HL-60 (cell line): Measurements from ENCODE around the gene KIAA0232.
"Not testable (repeated sequence)": the region's sequence is repeated elsewhere in the genome, so short reads cannot be mapped to it uniquely, and the experiment has no call there.

Experiments used
- DNase-seq, 2 experiments: peaks; one replicate each; pipeline ENCODE4 v3.0.0-alpha.2; 2010 to 2020; ENCODE audit warnings: low read depth in 1 of 2, low spot score in 1 of 2
- H3K27ac ChIP-seq: fragments of 250-450 bp; sonication (Bioruptor Pico); replicated peaks from 2 replicates; pipeline ENCODE4 v1.5.1; 2020; ENCODE audit warnings: mild to moderate bottlenecking, moderate library complexity
- H3K27me3 ChIP-seq: fragments of 250-450 bp; sonication (Bioruptor Pico); 2 replicates; pipeline ENCODE4 v1.5.1; 2021; ENCODE audit warnings: mild to moderate bottlenecking, moderate library complexity; ENCODE audit not compliant: insufficient read depth, poor library complexity, severe bottlenecking
- H3K4me3 ChIP-seq: replicated peaks from 2 replicates; pipeline ENCODE4 v1.5.1; 2011; ENCODE audit warnings: mild to moderate bottlenecking, control low read depth, low read length; ENCODE audit not compliant: insufficient read depth
- CTCF ChIP-seq: IDR thresholded peaks from one replicate; pipeline ENCODE4 v1.5.1; 2011; ENCODE audit warnings: low read length, control low read depth, inconsistent platforms; ENCODE audit not compliant: insufficient read depth
- GABPA ChIP-seq: IDR thresholded peaks from 2 replicates; pipeline ENCODE4 v1.6.1; 2012; ENCODE audit warnings: low read depth
- POLR2AphosphoS5 ChIP-seq: IDR thresholded peaks from 2 replicates; pipeline ENCODE4 v1.6.1; 2012; ENCODE audit warnings: low read depth
- REST ChIP-seq: IDR thresholded peaks from 2 replicates; pipeline ENCODE4 v1.6.1; 2012; ENCODE audit warnings: low read depth; ENCODE audit not compliant: insufficient replicate concordance
- SPI1 ChIP-seq: IDR thresholded peaks from 2 replicates; pipeline ENCODE4 v1.6.1; 2012; ENCODE audit warnings: low read depth, mild to moderate bottlenecking, borderline replicate concordance

KIAA0232 gene

GRCh38 chr4:6889736-6890324 lies 107.3 kb downstream of the KIAA0232 start:
- no peak for TF ChIP-seq CTCF
- TF ChIP-seq GABPA: no peak
- no peak for TF ChIP-seq POLR2AphosphoS5
- TF ChIP-seq SPI1: peak; percentile 59; the same call in 1 of the 2 replicates
- TF ChIP-seq REST: no peak
- DNase-seq: no peak
- H3K27ac ChIP-seq: no peak overlapping the region; the same call in none of the 2 replicates
- no peak overlapping the region for H3K4me3 ChIP-seq
- no peaks in the 10 kb centered on the region for H3K27me3 ChIP-seq

GRCh38 chr4:6890358-6890757 lies 107.8 kb downstream of the KIAA0232 start:
- no peak for DNase-seq
- Histone ChIP-seq H3K4me3 (no peak overlapping the region), H3K27ac (no peak overlapping the region; the same call in none of the 2 replicates), H3K27me3 (no peaks in the 10 kb centered on the region)
- no peak for TF ChIP-seq GABPA
- TF ChIP-seq REST: no peak
- no peak for TF ChIP-seq POLR2AphosphoS5
- TF ChIP-seq CTCF: no peak
- TF ChIP-seq SPI1: no peak

GRCh38 chr4:6890971-6891370 lies 108.4 kb downstream of the KIAA0232 start:
- H3K4me3 ChIP-seq, H3K27me3 ChIP-seq, DNase-seq: not testable (repeated sequence)
- H3K27ac ChIP-seq: peak overlapping the region; percentile 78

GRCh38 chr4:6891436-6892170 lies 109.1 kb downstream of the KIAA0232 start:
- Histone ChIP-seq H3K27ac (peak overlapping the region; percentile 78), H3K27me3 (no peaks in the 10 kb centered on the region), H3K4me3 (no peak overlapping the region; the same call in 1 of the 2 replicates)
- TF ChIP-seq SPI1 (no peak), GABPA (no peak), REST (no peak), CTCF (no peak), POLR2AphosphoS5 (no peak)
- DNase-seq: peak in 1 of 2 experiments; percentile 56
